ENCODE measurements around the gene TOR2A. TPM values are rescaled to one million over a fixed set of nuclear protein-coding genes. Genes with fewer than 3 reads are reported as not detected.

TOR2A gene
- total RNA-seq, 2 donors from 2014 or later: 15.7 to 16.7 TPM

DNA sequence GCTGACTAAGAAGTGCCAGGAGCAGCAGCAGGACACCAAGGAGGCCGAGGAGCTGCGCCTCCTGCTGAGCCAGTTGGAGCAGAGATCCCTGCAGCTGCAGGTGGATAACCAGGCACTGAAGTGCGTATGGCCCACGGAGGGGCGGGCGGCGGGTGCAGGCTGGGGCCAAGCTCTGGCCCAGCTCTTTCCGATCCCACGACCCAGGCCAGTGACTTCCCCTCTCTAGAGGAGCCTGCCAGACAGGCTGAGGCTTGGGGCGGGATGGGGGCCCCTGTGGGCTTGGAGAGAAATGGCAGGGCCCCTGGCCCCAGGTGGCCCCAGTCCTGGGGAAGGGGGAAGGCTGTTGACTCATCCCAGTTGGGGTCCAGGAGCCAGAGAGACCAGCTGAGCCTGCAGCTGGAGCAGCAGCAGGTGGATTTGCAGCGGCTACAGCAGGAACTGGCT, 23.2 kb downstream of the TOR2A start:
- Histone ChIP-seq H3K4me3 (ENCODE audit: low read length) (no peak overlapping the region), H3K27ac (ENCODE audit: low read depth, low read length) (peak overlapping the region; percentile 17), H3K36me3 (ENCODE audit: control insufficient read depth, insufficient read depth, low read length) (no peaks in the 10 kb centered on the region), H3K4me1 (ENCODE audit: control insufficient read depth, insufficient read depth, low read length) (no peaks in the 10 kb centered on the region), H3K27me3 (ENCODE audit: control insufficient read depth, insufficient read depth, low read length, poor library complexity, severe bottlenecking) (no peaks in the 10 kb centered on the region), H3K9ac (ENCODE audit: extremely low read depth, low read length, poor library complexity, severe bottlenecking) (no peak overlapping the region), H3K9me3 (ENCODE audit: control insufficient read depth, low read length) (no peaks in the 10 kb centered on the region)
- H3K9me3 Mint-ChIP-seq: no peaks in the 10 kb centered on the region
- no peak overlapping the region for H3K4me3 Mint-ChIP-seq
- H3K27me3 Mint-ChIP-seq (ENCODE audit: insufficient read depth): peaks cover 2% of the 10 kb centered on the region
- H3K36me3 Mint-ChIP-seq (ENCODE audit: low read depth): no peaks in the 10 kb centered on the region
- WGBS, 2 experiments (ENCODE audit: insufficient coverage in 1 of 2, insufficient read length in 1 of 2): 74 to 76% methylated on average over 8 to 11 of the region's 11 CpGs
- DNase-seq: peak; percentile 72
- peaks cover 12% of the 10 kb centered on the region for H3K4me1 Mint-ChIP-seq
- no peak overlapping the region for H3K27ac Mint-ChIP-seq
- TF ChIP-seq, protein P1, sequence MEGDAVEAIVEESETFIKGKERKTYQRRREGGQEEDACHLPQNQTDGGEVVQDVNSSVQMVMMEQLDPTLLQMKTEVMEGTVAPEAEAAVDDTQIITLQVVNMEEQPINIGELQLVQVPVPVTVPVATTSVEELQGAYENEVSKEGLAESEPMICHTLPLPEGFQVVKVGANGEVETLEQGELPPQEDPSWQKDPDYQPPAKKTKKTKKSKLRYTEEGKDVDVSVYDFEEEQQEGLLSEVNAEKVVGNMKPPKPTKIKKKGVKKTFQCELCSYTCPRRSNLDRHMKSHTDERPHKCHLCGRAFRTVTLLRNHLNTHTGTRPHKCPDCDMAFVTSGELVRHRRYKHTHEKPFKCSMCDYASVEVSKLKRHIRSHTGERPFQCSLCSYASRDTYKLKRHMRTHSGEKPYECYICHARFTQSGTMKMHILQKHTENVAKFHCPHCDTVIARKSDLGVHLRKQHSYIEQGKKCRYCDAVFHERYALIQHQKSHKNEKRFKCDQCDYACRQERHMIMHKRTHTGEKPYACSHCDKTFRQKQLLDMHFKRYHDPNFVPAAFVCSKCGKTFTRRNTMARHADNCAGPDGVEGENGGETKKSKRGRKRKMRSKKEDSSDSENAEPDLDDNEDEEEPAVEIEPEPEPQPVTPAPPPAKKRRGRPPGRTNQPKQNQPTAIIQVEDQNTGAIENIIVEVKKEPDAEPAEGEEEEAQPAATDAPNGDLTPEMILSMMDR (conservative IDR thresholded peaks at IDR 0.05): peak; percentile 29

DNA sequence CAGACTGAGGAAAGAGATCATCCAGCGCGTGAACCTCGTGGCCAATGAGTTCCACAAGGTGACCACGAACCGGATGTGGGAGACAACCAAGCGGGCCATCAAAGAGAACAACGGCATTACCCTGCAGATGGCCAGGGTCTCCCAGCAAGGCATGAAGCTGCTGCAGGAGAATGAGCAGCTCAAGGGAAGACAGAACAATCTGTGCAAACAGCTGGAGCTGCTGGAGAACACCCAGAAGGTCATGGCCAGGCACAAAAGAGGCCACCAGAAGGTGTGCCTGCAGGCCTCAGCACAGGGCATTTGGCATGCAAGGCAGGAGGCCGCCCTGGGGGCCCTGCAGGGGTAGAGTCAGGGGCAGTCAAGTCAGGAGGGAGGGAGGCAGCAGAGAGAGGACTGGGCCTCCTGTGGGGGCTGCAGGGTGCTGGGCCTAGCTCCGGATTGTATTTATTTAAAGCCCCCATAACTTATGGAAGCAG, 23.8 kb downstream of the TOR2A start:
- Mint-ChIP-seq H3K27ac (no peak overlapping the region), H3K27me3 (ENCODE audit: insufficient read depth) (peaks cover 2% of the 10 kb centered on the region), H3K36me3 (ENCODE audit: low read depth) (no peaks in the 10 kb centered on the region), H3K4me1 (peaks cover 12% of the 10 kb centered on the region), H3K4me3 (no peak overlapping the region), H3K9me3 (no peaks in the 10 kb centered on the region)
- peak overlapping the region; percentile 17 for H3K27ac ChIP-seq (ENCODE audit: low read depth, low read length)
- no peak overlapping the region for H3K9ac ChIP-seq (ENCODE audit: extremely low read depth, low read length, poor library complexity, severe bottlenecking)
- H3K36me3 ChIP-seq (ENCODE audit: control insufficient read depth, insufficient read depth, low read length): no peaks in the 10 kb centered on the region
- no peak for DNase-seq
- no peaks in the 10 kb centered on the region for H3K9me3 ChIP-seq (ENCODE audit: control insufficient read depth, low read length)
- H3K4me3 ChIP-seq (ENCODE audit: low read length): no peak overlapping the region
- 88 to 92% methylated on average over 8 to 9 of the region's 9 CpGs for WGBS, 2 experiments (ENCODE audit: insufficient coverage in 1 of 2, insufficient read length in 1 of 2)
- no peaks in the 10 kb centered on the region for H3K4me1 ChIP-seq (ENCODE audit: control insufficient read depth, insufficient read depth, low read length)
- H3K27me3 ChIP-seq (ENCODE audit: control insufficient read depth, insufficient read depth, low read length, poor library complexity, severe bottlenecking): no peaks in the 10 kb centered on the region
- TF ChIP-seq, protein P1 (conservative IDR thresholded peaks at IDR 0.05): no peak

DNA sequence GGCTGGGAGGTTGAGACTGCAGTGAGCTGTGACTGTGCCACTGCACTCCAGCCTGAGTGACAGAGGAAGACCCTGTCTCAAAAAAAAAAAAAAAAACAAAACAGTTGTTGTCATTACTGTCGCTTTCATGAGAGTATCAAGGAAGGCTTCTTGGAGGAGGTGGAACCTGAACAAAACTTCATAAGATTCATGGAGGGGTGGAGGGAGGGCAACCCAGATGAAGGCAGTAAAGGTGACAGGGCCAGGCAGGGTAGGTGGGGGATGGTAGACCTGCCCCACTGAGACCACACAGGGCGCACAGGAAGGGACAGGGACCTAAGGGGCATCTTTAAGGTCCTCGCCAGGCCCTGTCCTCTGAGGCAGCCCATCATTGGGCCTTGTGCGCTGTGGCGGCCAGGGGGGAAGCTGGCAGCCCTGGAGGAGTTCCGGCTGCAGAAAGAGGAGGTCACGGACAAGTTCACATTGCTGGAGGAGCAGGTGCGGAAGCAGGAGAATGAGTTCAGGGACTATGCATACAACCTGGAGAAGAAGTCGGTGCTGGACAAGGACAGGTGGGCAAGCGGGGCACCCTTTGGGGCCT, 24.8 kb downstream of the TOR2A start:
- DNase-seq: no peak
- Mint-ChIP-seq H3K4me1 (peaks cover 8% of the 10 kb centered on the region), H3K36me3 (ENCODE audit: low read depth) (no peaks in the 10 kb centered on the region), H3K27me3 (ENCODE audit: insufficient read depth) (peaks cover 2% of the 10 kb centered on the region), H3K27ac (no peak overlapping the region), H3K4me3 (no peak overlapping the region), H3K9me3 (no peaks in the 10 kb centered on the region)
- no peak overlapping the region for H3K27ac ChIP-seq (ENCODE audit: low read depth, low read length)
- WGBS, 2 experiments (ENCODE audit: insufficient coverage in 1 of 2, insufficient read length in 1 of 2): 92 to 100% methylated on average over 2 to 10 of the region's 10 CpGs
- no peak overlapping the region for H3K9ac ChIP-seq (ENCODE audit: extremely low read depth, low read length, poor library complexity, severe bottlenecking)
- no peak overlapping the region for H3K4me3 ChIP-seq (ENCODE audit: low read length)
- TF ChIP-seq, protein P1 (conservative IDR thresholded peaks at IDR 0.05): no peak
- no peaks in the 10 kb centered on the region for H3K9me3 ChIP-seq (ENCODE audit: control insufficient read depth, low read length)
- no peaks in the 10 kb centered on the region for H3K36me3 ChIP-seq (ENCODE audit: control insufficient read depth, insufficient read depth, low read length)
- no peaks in the 10 kb centered on the region for H3K27me3 ChIP-seq (ENCODE audit: control insufficient read depth, insufficient read depth, low read length, poor library complexity, severe bottlenecking)
- H3K4me1 ChIP-seq (ENCODE audit: control insufficient read depth, insufficient read depth, low read length): no peaks in the 10 kb centered on the region
